Measurements from ENCODE around the gene USP17L25.
"Not testable (repeated sequence)": the region's sequence is repeated elsewhere in the genome, so short reads cannot be mapped to it uniquely, and the experiment has no call there.

GRCh38 chr4:9348593-9348992 lies 18.9 kb downstream of the USP17L25 start, which contains the start of gene USP17L28:
- not testable (repeated sequence) for TF ChIP-seq KLF6 (CRISPR knock-in tag; IDR thresholded peaks at IDR 0.05); ZNF138 (CRISPR knock-in tag; IDR thresholded peaks at IDR 0.05; ENCODE audit: low read depth); LRRFIP1 (CRISPR knock-in tag; conservative IDR thresholded peaks at IDR 0.05)
